Measurements from ENCODE around the gene SCNM1. TPM values are rescaled to one million over a fixed set of nuclear protein-coding genes. Genes with fewer than 3 reads are reported as not detected.
"Not testable (repeated sequence)": the region's sequence is repeated elsewhere in the genome, so short reads cannot be mapped to it uniquely, and the experiment has no call there.

SCNM1 gene
- total RNA-seq, 1 donor from 2014 or later = 36.4 TPM

DNA sequence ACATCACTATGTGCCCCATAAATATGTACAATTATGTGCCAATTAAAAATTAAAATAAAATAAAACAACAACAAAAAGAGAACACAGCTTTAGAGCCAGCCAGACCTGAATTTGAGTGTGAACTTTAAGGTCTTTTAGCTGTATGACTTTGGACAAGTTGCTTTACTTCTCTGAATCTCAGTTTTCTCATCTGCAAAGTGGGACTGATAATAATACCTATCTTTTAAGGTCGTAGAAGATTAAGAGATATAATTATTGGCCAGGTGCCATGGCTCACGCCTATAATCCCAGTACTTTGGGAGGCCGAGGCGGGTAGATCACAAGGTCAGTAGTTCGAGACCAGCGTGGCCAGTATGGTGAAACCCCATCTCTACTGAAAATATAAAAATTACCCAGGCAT is 27.4 kb downstream of the SCNM1 start:
- no peak for DNase-seq (ENCODE audit: low spot score)

DNA sequence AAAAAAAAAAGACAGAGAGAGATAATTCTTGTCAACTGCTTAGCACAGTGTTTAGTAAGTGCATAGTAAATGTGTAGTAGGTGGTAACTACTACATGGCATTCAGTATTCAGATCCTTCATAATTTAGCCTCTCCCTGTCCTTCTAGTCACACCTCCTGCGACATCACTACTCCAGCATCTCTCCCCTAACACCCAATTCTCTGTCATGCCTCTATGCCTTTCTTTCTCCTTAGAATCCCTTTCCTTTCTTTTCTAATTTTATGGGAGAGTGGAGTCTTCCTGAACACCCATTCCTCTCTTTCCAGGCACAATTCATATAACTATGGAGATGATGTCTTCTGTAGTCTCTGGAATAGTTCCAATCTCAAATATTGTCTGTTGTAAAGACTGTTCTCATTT is 27.9 kb downstream of the SCNM1 start:
- no peak for DNase-seq (ENCODE audit: low spot score)

DNA sequence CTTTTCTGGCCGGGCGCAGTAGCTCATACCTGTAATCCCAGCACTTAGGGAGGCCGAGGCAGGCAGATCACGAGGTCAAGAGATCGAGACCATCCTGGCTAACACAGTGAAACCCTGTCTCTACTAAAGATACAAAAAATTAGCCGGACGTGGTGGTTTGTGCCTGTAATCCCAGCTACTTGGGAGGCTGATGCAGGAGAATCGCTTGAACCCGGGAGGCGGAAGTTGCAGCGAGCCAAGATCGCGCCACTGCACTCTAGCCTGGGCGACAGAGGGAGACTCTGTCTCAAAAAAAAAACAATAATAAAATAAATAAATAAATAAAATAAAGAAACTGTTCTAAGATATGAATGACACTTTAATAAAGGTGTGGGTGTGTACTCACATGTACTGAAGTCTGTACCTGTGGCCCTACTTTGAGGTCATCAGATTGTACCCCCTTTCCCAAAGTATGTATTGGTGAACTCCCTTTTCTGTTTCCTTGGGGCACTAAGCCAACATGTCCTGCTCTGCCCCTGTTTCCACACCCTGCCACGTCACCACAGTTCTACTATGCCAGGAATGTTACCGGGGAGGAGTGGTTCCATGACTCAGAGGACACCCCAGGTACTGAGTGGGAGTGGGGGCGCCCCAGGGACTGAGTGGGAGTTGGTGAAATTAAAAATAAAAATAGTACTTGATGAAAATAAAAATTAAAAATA is 29.1 kb downstream of the SCNM1 start:
- peak; percentile 90 for DNase-seq (ENCODE audit: low spot score)

DNA sequence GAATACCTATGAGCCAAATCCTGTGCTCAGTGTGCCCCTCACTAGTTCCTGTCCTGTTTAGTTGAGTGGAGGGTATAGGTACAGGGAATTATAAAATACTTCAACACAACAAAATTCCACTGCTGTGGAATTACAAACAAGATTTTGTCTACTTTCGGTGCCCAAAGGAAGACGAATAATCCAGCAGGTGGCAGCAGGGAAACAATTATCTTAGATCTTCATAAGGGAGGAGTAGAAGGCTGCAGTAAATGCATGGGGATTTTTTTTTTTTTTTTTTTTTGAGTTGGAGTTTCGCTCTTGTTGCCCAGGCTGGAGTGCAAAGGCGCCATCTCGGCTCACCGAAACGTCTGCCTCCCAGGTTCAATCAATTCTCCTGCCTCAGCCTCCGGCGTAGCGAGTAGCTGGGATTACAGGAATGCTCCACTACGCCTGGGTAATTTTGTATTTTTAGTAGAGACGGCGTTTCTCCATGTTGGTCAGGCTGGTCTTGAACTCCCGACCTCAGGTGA is 30.4 kb downstream of the SCNM1 start:
- DNase-seq (ENCODE audit: low spot score) = peak; percentile 85

DNA sequence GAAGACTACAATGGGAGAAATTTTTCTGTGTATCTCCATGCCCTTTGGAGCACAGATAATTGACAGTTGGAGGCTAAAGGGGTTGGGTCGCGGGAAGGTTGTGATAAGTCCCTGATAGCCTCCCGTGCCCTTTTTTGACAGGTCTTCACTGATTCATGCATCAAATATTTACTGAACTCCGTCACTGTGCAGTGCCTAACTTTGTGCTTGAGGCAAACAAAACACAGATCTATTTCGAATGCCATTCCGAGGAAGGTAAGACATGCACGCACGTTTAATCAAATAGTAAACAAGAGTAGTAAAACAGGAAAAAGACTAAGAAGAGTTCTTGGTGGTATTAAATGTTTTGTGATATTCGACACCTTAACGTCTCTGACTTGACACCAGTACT is 31.9 kb downstream of the SCNM1 start:
- no peak for DNase-seq (ENCODE audit: low spot score)

DNA sequence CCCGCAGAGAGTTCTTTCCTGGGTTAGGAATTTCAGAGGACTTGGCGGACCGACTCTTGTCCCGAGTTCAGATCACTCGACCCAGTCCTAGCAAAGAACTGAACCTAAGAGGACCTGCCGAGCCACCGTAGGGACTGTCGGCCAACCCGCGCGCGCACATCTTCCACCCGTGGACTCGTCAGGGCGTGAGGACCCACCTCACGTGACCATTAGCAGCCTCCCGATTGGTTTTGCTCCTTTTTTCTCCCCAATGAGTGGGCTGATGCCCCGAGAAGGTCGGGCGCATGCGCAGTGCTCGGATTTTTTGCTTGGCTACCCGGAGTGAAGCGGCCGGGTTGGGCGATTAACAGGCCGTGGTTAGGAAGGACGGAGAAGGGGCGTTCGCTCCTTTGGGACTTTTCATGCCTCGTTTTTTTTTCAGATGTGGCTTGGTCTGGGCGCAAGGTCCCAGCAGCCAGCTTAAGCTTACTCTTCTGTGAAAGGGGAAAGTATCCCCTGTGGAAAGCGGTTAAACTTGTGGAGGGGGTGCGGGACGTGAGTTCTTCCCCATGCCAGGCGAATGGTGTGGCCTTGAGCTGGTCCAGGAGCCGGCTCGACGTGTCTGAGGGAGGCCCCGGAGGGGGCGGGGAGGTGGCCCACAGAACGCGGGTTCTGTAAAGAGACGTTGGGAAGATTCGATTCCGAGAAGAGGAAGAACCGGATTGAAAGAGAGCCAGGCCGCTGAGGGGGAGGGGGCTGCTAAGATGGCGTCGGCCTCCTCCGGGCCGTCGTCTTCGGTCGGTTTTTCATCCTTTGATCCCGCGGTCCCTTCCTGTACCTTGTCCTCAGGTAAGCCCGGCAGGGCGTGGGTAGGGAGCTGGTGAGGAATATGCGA is 32.5 kb downstream of the SCNM1 start, which contains the start of gene PIP5K1A:
Gene PIP5K1A, plus strand, starts transcription at position 299 of the 874 bp plus-strand sequence. Its CDS starts 445 bp downstream, at position 744.
- peak; percentile 99 for DNase-seq (ENCODE audit: low spot score)

DNA sequence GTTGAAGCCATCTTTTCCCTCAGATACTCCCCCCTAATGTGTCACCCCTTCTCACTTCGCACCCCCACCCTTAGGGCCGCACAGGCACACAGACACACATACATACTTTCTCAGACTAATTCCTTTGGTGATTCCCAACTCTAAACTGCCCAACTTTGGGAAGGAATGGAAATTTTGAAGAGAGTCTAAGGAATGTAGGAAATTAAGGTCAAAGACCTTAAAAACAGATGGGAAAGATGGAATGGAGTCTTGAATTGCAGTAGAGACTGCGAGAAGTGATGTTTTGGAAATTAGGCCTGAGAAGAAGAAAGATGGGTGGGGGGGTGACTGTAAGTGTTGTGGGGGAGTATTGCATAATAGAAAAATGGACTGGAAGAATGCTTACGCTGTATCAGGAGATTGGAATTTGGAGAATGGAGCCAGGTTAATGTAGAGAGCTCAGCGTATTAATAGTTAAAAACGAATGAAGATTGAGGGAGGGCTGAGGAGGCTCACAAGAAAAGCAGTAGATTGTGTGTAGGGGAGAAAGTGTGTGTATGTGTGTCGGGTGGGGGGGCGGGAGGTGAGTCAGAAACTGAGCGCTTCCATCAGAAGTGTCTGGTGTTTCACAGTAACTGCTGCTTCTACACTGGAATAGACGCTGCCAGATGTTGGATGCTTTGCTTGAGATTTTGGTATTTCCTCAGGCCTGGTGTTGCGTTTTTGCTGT is 34.1 kb downstream of the SCNM1 start:
- DNase-seq (ENCODE audit: low spot score) = no peak

DNA sequence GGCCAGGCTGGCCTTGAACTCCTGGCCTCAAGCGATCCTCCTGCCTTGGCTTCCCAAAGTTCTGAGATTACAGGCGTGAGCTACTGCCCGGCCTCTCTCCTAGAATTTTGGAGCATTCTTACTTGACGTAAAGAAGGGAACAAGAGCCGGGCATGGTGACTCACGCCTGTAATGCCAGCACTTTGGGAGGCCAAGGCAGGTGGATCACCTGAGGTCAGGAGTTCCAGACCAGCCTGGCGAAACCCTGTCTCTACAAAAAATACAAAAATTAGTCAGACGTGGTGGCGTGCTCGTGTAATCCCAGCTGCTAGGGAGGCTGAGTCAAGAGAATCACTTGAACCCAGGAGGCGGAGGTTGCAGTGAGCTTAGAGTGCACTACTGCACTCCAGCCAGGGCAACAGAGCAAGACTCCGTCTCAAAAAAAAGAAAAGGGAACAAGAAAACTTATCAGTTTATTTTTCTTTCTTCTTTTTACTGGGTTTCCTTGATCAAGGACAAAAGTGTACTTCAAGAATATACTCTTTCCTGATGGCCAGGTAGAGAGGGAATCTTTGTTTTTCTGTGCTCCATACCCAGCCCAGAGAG is 39.5 kb downstream of the SCNM1 start:
- DNase-seq (ENCODE audit: low spot score) = not testable (repeated sequence)

DNA sequence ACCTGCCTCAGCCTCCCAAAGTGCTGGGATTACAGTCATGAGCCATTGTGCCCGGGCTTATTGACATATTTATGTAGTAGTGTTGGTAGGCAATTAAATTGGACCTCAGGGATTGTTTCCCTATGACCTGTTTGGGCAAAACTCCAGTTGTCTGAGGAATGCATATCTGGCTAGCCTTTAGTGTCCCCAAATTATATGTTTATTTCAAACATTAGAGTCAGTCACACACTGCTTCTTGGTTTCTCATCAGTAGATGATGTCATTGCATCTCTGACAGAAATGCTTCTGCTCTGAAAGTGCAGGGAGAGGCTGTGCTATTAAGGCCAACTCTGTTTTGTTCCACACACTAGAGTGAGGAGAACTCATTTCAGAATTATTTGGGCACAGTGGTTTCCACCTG is 44.9 kb downstream of the SCNM1 start:
- no peak for DNase-seq (ENCODE audit: low spot score)

DNA sequence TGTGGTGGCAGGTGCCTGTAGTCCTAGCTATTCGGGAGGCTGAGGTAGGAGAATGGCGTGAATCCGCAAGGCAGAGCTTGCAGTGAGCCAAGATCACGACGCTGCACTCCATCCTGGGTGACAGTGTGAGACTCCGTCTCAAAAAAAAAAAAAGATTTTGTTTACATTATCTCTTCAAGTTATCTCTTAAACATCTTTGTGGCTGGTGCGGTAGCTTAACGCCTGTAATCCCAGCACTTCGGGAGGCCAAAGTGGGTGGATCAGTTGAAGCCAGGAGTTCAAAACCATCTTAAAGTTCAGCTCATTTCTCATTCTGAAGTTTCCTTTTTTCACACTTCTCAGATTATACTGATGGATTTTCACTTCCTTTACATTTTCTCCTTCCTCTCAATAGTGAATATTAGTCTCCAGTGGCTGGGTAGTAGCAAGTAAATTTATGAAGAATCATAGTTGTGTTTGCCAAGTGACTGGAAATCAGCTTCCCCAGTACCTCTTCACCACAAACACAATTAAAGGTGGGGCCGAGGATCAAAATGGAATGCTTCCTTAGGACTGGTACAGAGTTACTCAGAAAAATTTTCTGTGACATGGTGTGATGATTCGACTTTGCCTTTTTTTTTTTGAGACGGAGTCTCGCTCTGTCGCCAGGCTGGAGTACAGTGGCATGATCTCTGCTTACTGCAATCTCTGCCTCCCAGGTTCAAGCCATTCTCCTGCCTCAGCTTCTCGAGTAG is 46.2 kb downstream of the SCNM1 start:
- DNase-seq (ENCODE audit: low spot score) = no peak

DNA sequence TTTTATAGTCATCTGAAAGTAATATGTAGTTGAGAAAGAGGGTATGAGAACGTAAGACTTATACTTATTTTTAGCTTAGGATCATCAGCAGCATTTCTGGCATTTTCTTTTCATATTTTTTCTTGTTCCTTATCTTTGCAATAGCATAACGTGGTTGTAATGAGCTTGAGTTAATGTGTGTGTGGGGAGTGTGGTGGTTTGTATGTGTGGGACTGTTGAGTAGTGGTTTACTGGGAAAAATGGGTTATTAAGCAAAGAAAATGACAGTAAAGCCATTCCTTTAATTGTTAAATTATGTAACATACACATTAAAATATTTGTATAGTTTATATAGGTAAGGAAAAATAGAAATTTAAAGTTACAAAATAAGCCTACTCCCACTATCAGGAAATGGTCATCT is 47.6 kb downstream of the SCNM1 start:
- DNase-seq (ENCODE audit: low spot score) = no peak

Other genes with a start within 250 kb of the SCNM1 start
- 42.6 TPM for gene SETDB1, start 239.8 kb upstream of the SCNM1 start, total RNA-seq
- gene CERS2, start 191.3 kb upstream of the SCNM1 start, total RNA-seq = 350 TPM
- gene ANXA9, start 183.9 kb upstream of the SCNM1 start, total RNA-seq = 25.1 TPM
- 60.1 TPM for gene MINDY1, start 159.2 kb upstream of the SCNM1 start, total RNA-seq
- 21.6 TPM for gene PRUNE1, start 157.7 kb upstream of the SCNM1 start, total RNA-seq
- gene BNIPL, start 129.6 kb upstream of the SCNM1 start, total RNA-seq = 0.66 TPM
- 12.5 TPM for gene C1orf56, start 118.4 kb upstream of the SCNM1 start, total RNA-seq
- gene CDC42SE1, start 106.5 kb upstream of the SCNM1 start, total RNA-seq = 87.3 TPM
- 3.6 TPM for gene MLLT11, start 105.7 kb upstream of the SCNM1 start, total RNA-seq
- 20.6 TPM for gene GABPB2, start 95.4 kb upstream of the SCNM1 start, total RNA-seq
- 9.1 TPM for gene SEMA6C, start 19.5 kb upstream of the SCNM1 start, total RNA-seq
- 4.6 TPM for gene TNFAIP8L2, start 9.5 kb upstream of the SCNM1 start, total RNA-seq
- 11.5 TPM for gene LYSMD1, start 242 bp upstream of the SCNM1 start, total RNA-seq
- gene TMOD4, start 9.8 kb downstream of the SCNM1 start, total RNA-seq = 0.78 TPM
- 43.8 TPM for gene VPS72, start 24.1 kb downstream of the SCNM1 start, total RNA-seq
- gene PIP5K1A, start 32.4 kb downstream of the SCNM1 start, total RNA-seq = 41.8 TPM
- gene PSMD4, start 88.6 kb downstream of the SCNM1 start, total RNA-seq = 125 TPM
- 40.4 TPM for gene ZNF687, start 116.2 kb downstream of the SCNM1 start, total RNA-seq
- gene PI4KB, start 161.3 kb downstream of the SCNM1 start, total RNA-seq = 71.4 TPM
- 50.9 TPM for gene RFX5, start 181.1 kb downstream of the SCNM1 start, total RNA-seq
- 180 TPM for gene SELENBP1, start 206.6 kb downstream of the SCNM1 start, total RNA-seq
- gene PSMB4, start 233.4 kb downstream of the SCNM1 start, total RNA-seq = 195 TPM